DOHH2 (cell line): Measurements from ENCODE around the gene NCBP3.

Experiments used
- EZH2phosphoT487 ChIP-seq: fragments of 200-600 bp; sonication (generic); IDR thresholded peaks from 2 replicates; pipeline ENCODE4 v1.6.1; 2017; ENCODE audit warnings: borderline replicate concordance, mild to moderate bottlenecking, antibody characterized with exemption, low read length, moderate library complexity, mixed read lengths
- TF ChIP-seq, protein P1 (sequence below): fragments of 200-600 bp; sonication (generic); IDR thresholded peaks from one replicate; pipeline ENCODE4 v1.5.1; 2014; ENCODE audit warnings: antibody characterized with exemption, mild to moderate bottlenecking, low read depth, low read length; ENCODE audit not compliant: poor library complexity, severe bottlenecking

DNA sequence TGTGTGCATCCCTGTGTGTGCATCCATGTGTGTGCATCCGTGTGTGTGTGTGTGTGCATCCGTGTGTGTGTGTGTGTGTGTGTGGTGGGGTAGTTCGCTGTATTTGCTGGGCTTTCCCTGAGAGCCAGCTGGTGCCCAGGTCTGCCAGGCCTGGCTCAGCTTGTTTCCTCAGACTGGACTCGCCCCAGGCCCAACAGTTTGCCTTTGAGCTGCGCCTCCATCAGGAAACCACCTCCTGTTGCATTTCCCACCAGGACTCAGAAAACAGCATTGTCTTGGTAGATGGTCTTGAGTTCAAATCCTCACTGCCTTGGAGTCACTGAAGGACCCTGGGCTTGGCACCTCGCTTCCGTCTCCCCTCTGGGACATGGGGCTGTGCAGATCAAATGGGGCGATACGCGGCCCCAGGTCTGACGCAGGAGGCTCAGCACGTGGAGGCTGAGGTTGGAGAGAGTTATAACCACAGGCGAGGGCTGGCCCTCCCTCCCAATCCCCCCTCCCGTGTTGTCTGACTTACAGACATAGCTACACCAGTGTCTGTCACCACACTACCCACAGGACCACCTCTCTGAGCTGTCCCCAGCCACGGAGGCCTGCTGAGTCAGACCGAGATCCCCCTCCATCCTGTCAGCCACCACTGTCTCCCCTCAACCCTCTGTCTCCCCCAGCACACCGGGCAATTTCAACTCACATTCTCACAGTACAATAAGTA, 49.8 kb downstream of the NCBP3 start:
- TF ChIP-seq, protein P1, sequence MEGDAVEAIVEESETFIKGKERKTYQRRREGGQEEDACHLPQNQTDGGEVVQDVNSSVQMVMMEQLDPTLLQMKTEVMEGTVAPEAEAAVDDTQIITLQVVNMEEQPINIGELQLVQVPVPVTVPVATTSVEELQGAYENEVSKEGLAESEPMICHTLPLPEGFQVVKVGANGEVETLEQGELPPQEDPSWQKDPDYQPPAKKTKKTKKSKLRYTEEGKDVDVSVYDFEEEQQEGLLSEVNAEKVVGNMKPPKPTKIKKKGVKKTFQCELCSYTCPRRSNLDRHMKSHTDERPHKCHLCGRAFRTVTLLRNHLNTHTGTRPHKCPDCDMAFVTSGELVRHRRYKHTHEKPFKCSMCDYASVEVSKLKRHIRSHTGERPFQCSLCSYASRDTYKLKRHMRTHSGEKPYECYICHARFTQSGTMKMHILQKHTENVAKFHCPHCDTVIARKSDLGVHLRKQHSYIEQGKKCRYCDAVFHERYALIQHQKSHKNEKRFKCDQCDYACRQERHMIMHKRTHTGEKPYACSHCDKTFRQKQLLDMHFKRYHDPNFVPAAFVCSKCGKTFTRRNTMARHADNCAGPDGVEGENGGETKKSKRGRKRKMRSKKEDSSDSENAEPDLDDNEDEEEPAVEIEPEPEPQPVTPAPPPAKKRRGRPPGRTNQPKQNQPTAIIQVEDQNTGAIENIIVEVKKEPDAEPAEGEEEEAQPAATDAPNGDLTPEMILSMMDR = no peak
- no peak for TF ChIP-seq EZH2phosphoT487
